Astrocyte (in vitro differentiated cells and primary cell): ENCODE measurements around the gene FXR2. TPM values are rescaled to one million over a fixed set of nuclear protein-coding genes. Genes with fewer than 3 reads are reported as not detected.

Experiments
- DNase-seq: peaks from one replicate; pipeline ENCODE4 v3.0.0-alpha.2; 2010; ENCODE audit warnings: low read depth
- FAIRE-seq: peaks from 2 replicates; lab custom pipeline; 2011; peaks lifted over from hg19 to GRCh38; lab: Jason Lieb, UNC
- H2AFZ ChIP-seq: 2 replicates; pipeline ENCODE4 v1.6.0; 2012; ENCODE audit warnings: low read depth, low read length, inconsistent platforms
- H3K27ac ChIP-seq: 2 replicates; pipeline ENCODE4 v1.5.1; 2011; ENCODE audit warnings: low read depth, low read length, inconsistent platforms
- H3K27me3 ChIP-seq: 2 replicates; pipeline ENCODE4 v1.6.0; 2011; ENCODE audit warnings: low read length, inconsistent platforms; ENCODE audit not compliant: insufficient read depth
- H3K36me3 ChIP-seq: 2 replicates; pipeline ENCODE4 v1.5.1; 2011; ENCODE audit warnings: low read length, inconsistent platforms; ENCODE audit not compliant: insufficient read depth
- H3K4me1 ChIP-seq: 2 replicates; pipeline ENCODE4 v1.5.1; 2011; ENCODE audit warnings: low read length, inconsistent platforms; ENCODE audit not compliant: insufficient read depth
- H3K4me2 ChIP-seq: 2 replicates; pipeline ENCODE4 v1.6.0; 2012; ENCODE audit warnings: low read length, inconsistent platforms
- H3K4me3 ChIP-seq: 2 replicates; pipeline ENCODE4 v1.5.1; 2011; ENCODE audit warnings: low read depth, mild to moderate bottlenecking, low read length, inconsistent platforms; ENCODE audit not compliant: insufficient read depth
- H3K79me2 ChIP-seq: 2 replicates; pipeline ENCODE4 v1.6.0; 2012; ENCODE audit warnings: mild to moderate bottlenecking, low read length, inconsistent platforms; ENCODE audit not compliant: insufficient read depth
- H3K9ac ChIP-seq: 2 replicates; pipeline ENCODE4 v1.6.0; 2012; ENCODE audit warnings: mild to moderate bottlenecking, low read length, inconsistent platforms
- H3K9me3 ChIP-seq: 2 replicates; pipeline ENCODE4 v1.5.1; 2012; ENCODE audit warnings: low read depth, mild to moderate bottlenecking, low read length, inconsistent platforms; ENCODE audit not compliant: insufficient read depth
- H4K20me1 ChIP-seq: 2 replicates; pipeline ENCODE4 v1.6.0; 2012; ENCODE audit warnings: low read length, inconsistent platforms; ENCODE audit not compliant: insufficient read depth
- H3K27ac Mint-ChIP-seq: one replicate; pipeline ENCODE4 v1.8.0; 2021; ENCODE audit warnings: mild to moderate bottlenecking, mixed read lengths; ENCODE audit not compliant: unreplicated experiment
- H3K27me3 Mint-ChIP-seq: one replicate; pipeline ENCODE4 v1.8.0; 2021; ENCODE audit warnings: low read depth, mixed read lengths; ENCODE audit not compliant: unreplicated experiment
- H3K36me3 Mint-ChIP-seq: one replicate; pipeline ENCODE4 v1.8.0; 2021; ENCODE audit warnings: low read depth, mixed read lengths; ENCODE audit not compliant: unreplicated experiment
- H3K4me1 Mint-ChIP-seq: one replicate; pipeline ENCODE4 v1.8.0; 2021; ENCODE audit warnings: low read depth, mixed read lengths; ENCODE audit not compliant: unreplicated experiment
- H3K4me3 Mint-ChIP-seq: one replicate; pipeline ENCODE4 v1.8.0; 2021; ENCODE audit warnings: mild to moderate bottlenecking, moderate library complexity, mixed read lengths; ENCODE audit not compliant: unreplicated experiment
- H3K9me3 Mint-ChIP-seq: one replicate; pipeline ENCODE4 v1.8.0; 2021; ENCODE audit warnings: mild to moderate bottlenecking, mixed read lengths; ENCODE audit not compliant: unreplicated experiment
- EZH2 ChIP-seq: IDR thresholded peaks from 2 replicates; pipeline ENCODE4 v1.6.1; 2012; ENCODE audit warnings: mild to moderate bottlenecking, low read length, inconsistent platforms; ENCODE audit not compliant: insufficient read depth
- total RNA-seq: library from RNA; stranded (reverse); gene quantifications from 2 replicates; pipeline ENCODE4 v1.2.1, GENCODE V29; 2021
- TF ChIP-seq, protein P1 (sequence below): IDR thresholded peaks from 2 replicates; pipeline ENCODE4 v1.5.1; 2011; ENCODE audit warnings: low read depth, mild to moderate bottlenecking, inconsistent platforms, low read length, moderate library complexity; ENCODE audit not compliant: insufficient read depth

The FXR2 gene
- total RNA-seq, 1 donor from 2014 or later = 60.2 TPM

DNA sequence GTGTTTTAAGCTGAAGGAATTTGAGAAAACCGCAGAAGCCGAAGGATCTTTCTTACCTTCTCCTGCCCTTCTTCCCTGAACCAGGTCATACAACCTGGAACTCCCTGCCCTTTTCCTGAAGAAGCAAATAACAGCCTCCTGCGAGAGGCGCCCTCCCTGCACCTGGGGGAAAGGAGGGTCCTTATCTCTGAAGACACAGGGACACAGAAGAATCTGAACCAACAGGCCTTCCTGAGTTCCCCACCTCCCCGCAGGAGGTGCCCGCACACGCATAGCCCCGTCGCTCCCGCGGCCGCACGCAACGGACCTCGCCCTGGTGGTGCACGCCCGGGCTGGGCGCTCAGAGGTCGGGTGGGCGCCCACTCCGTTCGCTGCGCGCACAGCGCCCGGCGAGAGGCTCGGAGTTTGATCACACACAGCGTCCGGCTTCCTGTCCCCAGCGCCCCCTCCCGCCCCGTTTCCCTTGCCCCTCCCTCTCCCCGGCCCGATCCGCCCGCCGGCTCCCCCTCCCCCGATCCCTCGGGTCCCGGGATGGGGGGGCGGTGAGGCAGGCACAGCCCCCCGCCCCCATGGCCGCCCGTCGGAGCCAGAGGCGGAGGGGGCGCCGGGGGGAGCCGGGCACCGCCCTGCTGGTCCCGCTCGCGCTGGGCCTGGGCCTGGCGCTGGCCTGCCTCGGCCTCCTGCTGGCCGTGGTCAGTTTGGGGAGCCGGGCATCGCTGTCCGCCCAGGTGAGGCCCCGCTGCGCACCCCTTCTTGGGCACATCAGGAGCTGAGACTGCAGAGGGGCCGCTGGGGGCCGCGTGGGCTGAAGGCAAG, 65.9 kb downstream of the FXR2 start, which contains the start of gene TNFSF12:
Gene TNFSF12 (plus strand): TSS at position 474 of the 816 bp plus-strand sequence. CDS start 96 bp downstream, at position 570.
- no peaks in the 10 kb centered on the region for H3K36me3 ChIP-seq
- peak within 1 kb of the TSS; percentile 94 for H2AFZ ChIP-seq
- peak within 1 kb of the TSS; percentile 95 for H3K4me2 ChIP-seq
- TF ChIP-seq EZH2 = no peak
- TF ChIP-seq, protein P1, sequence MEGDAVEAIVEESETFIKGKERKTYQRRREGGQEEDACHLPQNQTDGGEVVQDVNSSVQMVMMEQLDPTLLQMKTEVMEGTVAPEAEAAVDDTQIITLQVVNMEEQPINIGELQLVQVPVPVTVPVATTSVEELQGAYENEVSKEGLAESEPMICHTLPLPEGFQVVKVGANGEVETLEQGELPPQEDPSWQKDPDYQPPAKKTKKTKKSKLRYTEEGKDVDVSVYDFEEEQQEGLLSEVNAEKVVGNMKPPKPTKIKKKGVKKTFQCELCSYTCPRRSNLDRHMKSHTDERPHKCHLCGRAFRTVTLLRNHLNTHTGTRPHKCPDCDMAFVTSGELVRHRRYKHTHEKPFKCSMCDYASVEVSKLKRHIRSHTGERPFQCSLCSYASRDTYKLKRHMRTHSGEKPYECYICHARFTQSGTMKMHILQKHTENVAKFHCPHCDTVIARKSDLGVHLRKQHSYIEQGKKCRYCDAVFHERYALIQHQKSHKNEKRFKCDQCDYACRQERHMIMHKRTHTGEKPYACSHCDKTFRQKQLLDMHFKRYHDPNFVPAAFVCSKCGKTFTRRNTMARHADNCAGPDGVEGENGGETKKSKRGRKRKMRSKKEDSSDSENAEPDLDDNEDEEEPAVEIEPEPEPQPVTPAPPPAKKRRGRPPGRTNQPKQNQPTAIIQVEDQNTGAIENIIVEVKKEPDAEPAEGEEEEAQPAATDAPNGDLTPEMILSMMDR = no peak
- no peaks in the 10 kb centered on the region for H3K4me1 Mint-ChIP-seq
- H3K9me3 Mint-ChIP-seq = peaks cover 3% of the 10 kb centered on the region
- peaks cover 29% of the 10 kb centered on the region for H3K27me3 Mint-ChIP-seq
- peaks cover 11% of the 10 kb centered on the region for H3K4me1 ChIP-seq
- FAIRE-seq = no peak
- peak within 1 kb of the TSS; percentile 19 for H3K27ac ChIP-seq
- no peaks in the 10 kb centered on the region for H3K27me3 ChIP-seq
- peak within 1 kb of the TSS; percentile 76 for H3K4me3 Mint-ChIP-seq
- H3K79me2 ChIP-seq = no peaks in the 10 kb centered on the region
- DNase-seq = no peak
- H4K20me1 ChIP-seq = no peaks in the 10 kb centered on the region
- H3K9me3 ChIP-seq = no peaks in the 10 kb centered on the region
- H3K27ac Mint-ChIP-seq = peak within 1 kb of the TSS; percentile 58
- H3K9ac ChIP-seq = peak within 1 kb of the TSS; percentile 69
- peak within 1 kb of the TSS; percentile 74 for H3K4me3 ChIP-seq
- H3K36me3 Mint-ChIP-seq = no peaks in the 10 kb centered on the region

DNA sequence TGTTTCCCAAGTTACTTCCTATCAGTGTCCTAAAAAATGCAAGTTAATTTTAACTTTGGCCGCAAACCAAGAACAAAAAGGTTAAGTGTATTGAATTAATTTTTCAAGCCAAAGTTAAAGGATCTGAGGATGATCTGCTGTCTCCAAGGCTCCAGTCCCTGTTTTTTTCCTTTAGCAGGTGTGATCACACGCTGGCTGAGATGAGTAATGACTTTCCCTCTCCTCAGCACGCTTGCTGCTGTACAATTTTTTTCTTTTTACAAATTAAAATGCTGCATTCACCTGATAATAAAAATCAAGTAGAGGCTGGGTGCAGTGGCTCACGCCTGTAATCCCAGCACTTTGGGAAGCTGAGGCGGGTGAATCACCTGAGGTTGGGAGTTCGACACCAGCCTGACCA, 69.8 kb downstream of the FXR2 start:
- H3K4me2 ChIP-seq = no peak overlapping the region
- H3K27ac ChIP-seq = no peak overlapping the region
- Mint-ChIP-seq H3K4me3 (no peak overlapping the region), H3K27me3 (peaks cover 26% of the 10 kb centered on the region), H3K27ac (no peak overlapping the region), H3K4me1 (no peaks in the 10 kb centered on the region), H3K36me3 (no peaks in the 10 kb centered on the region), H3K9me3 (peaks cover 5% of the 10 kb centered on the region)
- H3K4me1 ChIP-seq = peaks cover 11% of the 10 kb centered on the region
- DNase-seq = no peak
- no peaks in the 10 kb centered on the region for H3K79me2 ChIP-seq
- TF ChIP-seq, protein P1 = no peak
- TF ChIP-seq EZH2 = no peak
- H3K9me3 ChIP-seq = no peaks in the 10 kb centered on the region
- H3K36me3 ChIP-seq = no peaks in the 10 kb centered on the region
- no peak overlapping the region for H2AFZ ChIP-seq
- no peaks in the 10 kb centered on the region for H3K27me3 ChIP-seq
- H4K20me1 ChIP-seq = no peaks in the 10 kb centered on the region
- FAIRE-seq = no peak
- H3K9ac ChIP-seq = no peak overlapping the region
- no peak overlapping the region for H3K4me3 ChIP-seq

Other genes starting within 250 kb of the FXR2 start
- gene TNK1, start 233.8 kb downstream of the FXR2 start, total RNA-seq = 0.36 and 1.6 TPM in 2 replicates
- gene PLSCR3, start 220.4 kb downstream of the FXR2 start, total RNA-seq = 65.7 and 67.6 TPM in 2 replicates
- gene TMEM256, start 210.8 kb downstream of the FXR2 start, total RNA-seq = 45.7 and 52.9 TPM in 2 replicates
- gene NLGN2, start 207.1 kb downstream of the FXR2 start, total RNA-seq = 77.3 and 80.7 TPM in 2 replicates
- gene SPEM1, start 194.6 kb downstream of the FXR2 start, total RNA-seq = 0.23 TPM in 1 of 2 replicates, not detected in the other
- 0.14 and 0.17 TPM in 2 replicates for gene SPEM2, start 189.3 kb downstream of the FXR2 start, total RNA-seq
- 0.07 TPM in 1 of 2 replicates, not detected in the other for gene SPEM3, start 186.0 kb downstream of the FXR2 start, total RNA-seq
- 10.7 and 11.8 TPM in 2 replicates for gene TMEM102, start 179.5 kb downstream of the FXR2 start, total RNA-seq
- gene FGF11, start 175.4 kb downstream of the FXR2 start, total RNA-seq = 22.4 and 30.7 TPM in 2 replicates
- gene CHRNB1, start 169.8 kb downstream of the FXR2 start, total RNA-seq = 9.7 and 11.7 TPM in 2 replicates
- 31.0 and 31.2 TPM in 2 replicates for gene ZBTB4, start 135.3 kb downstream of the FXR2 start, total RNA-seq
- not detected in 2 replicates for gene SLC35G6, start 133.5 kb downstream of the FXR2 start, total RNA-seq
- 143 and 151 TPM in 2 replicates for gene POLR2A, start 130.5 kb downstream of the FXR2 start, total RNA-seq
- 2.4 and 3.4 TPM in 2 replicates for gene TNFSF12, start 65.8 kb downstream of the FXR2 start, total RNA-seq
- 0.43 and 0.93 TPM in 2 replicates for gene TNFSF13, start 56.1 kb downstream of the FXR2 start, total RNA-seq
- gene SENP3, start 53.0 kb downstream of the FXR2 start, total RNA-seq = 51.4 and 58.7 TPM in 2 replicates
- gene CD68, start 35.3 kb downstream of the FXR2 start, total RNA-seq = 4.4 and 6.2 TPM in 2 replicates
- gene MPDU1, start 31.0 kb downstream of the FXR2 start, total RNA-seq = 44.6 and 51.2 TPM in 2 replicates
- 1.7 and 4.0 TPM in 2 replicates for gene SOX15, start 24.8 kb downstream of the FXR2 start, total RNA-seq
- gene SAT2, start 12.9 kb upstream of the FXR2 start, total RNA-seq = 47.2 and 49.8 TPM in 2 replicates
- gene SHBG, start 15.2 kb upstream of the FXR2 start, total RNA-seq = 0.79 and 1.4 TPM in 2 replicates
- gene ATP1B2, start 36.0 kb upstream of the FXR2 start, total RNA-seq = 0.65 and 0.89 TPM in 2 replicates
- 94.4 and 100 TPM in 2 replicates for gene TP53, start 72.6 kb upstream of the FXR2 start, total RNA-seq
- gene WRAP53, start 73.6 kb upstream of the FXR2 start, total RNA-seq = 14.2 and 15.1 TPM in 2 replicates
- 7.0 and 7.6 TPM in 2 replicates for gene EFNB3, start 90.3 kb upstream of the FXR2 start, total RNA-seq
- gene DNAH2, start 102.8 kb upstream of the FXR2 start, total RNA-seq = 0.11 and 0.34 TPM in 2 replicates
- gene KDM6B, start 219.3 kb upstream of the FXR2 start, total RNA-seq = 50.4 and 54.1 TPM in 2 replicates
- gene TMEM88, start 240.2 kb upstream of the FXR2 start, total RNA-seq = 25.3 and 33.7 TPM in 2 replicates
- 56.2 and 60.2 TPM in 2 replicates for gene NAA38, start 242.7 kb upstream of the FXR2 start, total RNA-seq
- gene CYB5D1, start 243.1 kb upstream of the FXR2 start, total RNA-seq = 19.5 and 21.1 TPM in 2 replicates